ENCODE results near the gene CNKSR3. TPM values are rescaled to one million over a fixed set of nuclear protein-coding genes. Genes with fewer than 3 reads are reported as not detected.
A peak's percentile ranks its signal among the peaks of the same experiment; 100 is the strongest.
"Not testable (repeated sequence)": the region's sequence is repeated elsewhere in the genome, so short reads cannot be mapped to it uniquely, and the experiment has no call there.

CNKSR3 gene
- total and polyA plus RNA-seq, 4 experiments from 2014 or later: not detected

- H3K4me1 Mint-ChIP-seq: peaks cover 0 to 3% (median 0%) of the 10 kb centered on the region in 4 donors
- intact Hi-C loops (cut with micrococcal nuclease): no loop called here
- H3K4me3 Mint-ChIP-seq: no peak overlapping the region
- DNase-seq: no peak
- H3K27ac Mint-ChIP-seq: no peak overlapping the region
- Histone ChIP-seq H3K4me1 (ENCODE audit: insufficient read depth, low read length) (no peaks in the 10 kb centered on the region), H3K27me3 (ENCODE audit: insufficient read depth, low read length) (no peaks in the 10 kb centered on the region), H3K36me3 (ENCODE audit: insufficient read depth, low read length) (no peaks in the 10 kb centered on the region), H3K27ac (ENCODE audit: low read depth, low read length) (no peak overlapping the region), H3K4me3 (ENCODE audit: low read length in 2 of 2) (no peak overlapping the region), H3K9me3 (ENCODE audit: control insufficient read depth in 1 of 2, low read length in 2 of 2) (no peaks in the 10 kb centered on the region)
- no peaks in the 10 kb centered on the region for H3K27me3 Mint-ChIP-seq
- ChIA-PET POLR2A (ENCODE audit: partially characterized antibody) (no interaction called here), CTCF (ENCODE audit: partially characterized antibody) (no interaction called here)
- peaks cover 0 to 3% (median 0%) of the 10 kb centered on the region in 8 donors for H3K9me3 Mint-ChIP-seq
- no peaks in the 10 kb centered on the region for H3K36me3 Mint-ChIP-seq
Measured at GRCh38 chr6:154526996-154527395, 16.5 kb upstream of the CNKSR3 start.

GRCh38 chr6:154522576-154522975 is 12.1 kb upstream of the CNKSR3 start:
- H3K36me3 ChIP-seq (ENCODE audit: insufficient read depth, low read length): no peaks in the 10 kb centered on the region
- Mint-ChIP-seq H3K27ac (no peak overlapping the region), H3K36me3 (no peaks in the 10 kb centered on the region), H3K9me3 (no peaks in the 10 kb centered on the region), H3K4me1 (peaks cover 0 to 3% (median 0%) of the 10 kb centered on the region in 4 donors), H3K4me3 (no peak overlapping the region), H3K27me3 (peaks cover 0 to 5% of the 10 kb centered on the region in 2 donors)
- H3K4me3 ChIP-seq (ENCODE audit: low read length in 2 of 2): no peak overlapping the region
- CTCF ChIA-PET (ENCODE audit: partially characterized antibody): no interaction called here
- POLR2A ChIA-PET (ENCODE audit: partially characterized antibody): no interaction called here
- H3K27me3 ChIP-seq (ENCODE audit: insufficient read depth, low read length): no peaks in the 10 kb centered on the region
- no peak overlapping the region for H3K27ac ChIP-seq (ENCODE audit: low read depth, low read length)
- no peak for DNase-seq
- no peaks in the 10 kb centered on the region for H3K4me1 ChIP-seq (ENCODE audit: insufficient read depth, low read length)
- H3K9me3 ChIP-seq (ENCODE audit: control insufficient read depth in 1 of 2, low read length in 2 of 2): no peaks in the 10 kb centered on the region
- intact Hi-C loops (cut with micrococcal nuclease): no loop called here

GRCh38 chr6:154521412-154521811 is 10.9 kb upstream of the CNKSR3 start:
- no peak for DNase-seq
- Mint-ChIP-seq H3K27ac (no peak overlapping the region), H3K27me3 (peaks cover 2 to 5% of the 10 kb centered on the region in 2 donors), H3K9me3 (no peaks in the 10 kb centered on the region), H3K4me3 (no peak overlapping the region), H3K36me3 (no peaks in the 10 kb centered on the region), H3K4me1 (no peaks in the 10 kb centered on the region)
- ChIA-PET CTCF (ENCODE audit: partially characterized antibody) (interaction anchor here (0.8 kb wide), 1 partner anchor 44 kb away, joined by 3 read pairs; no protein-coding TSS in a partner anchor), POLR2A (ENCODE audit: partially characterized antibody) (no interaction called here)
- Histone ChIP-seq H3K4me3 (ENCODE audit: low read length in 2 of 2) (no peak overlapping the region), H3K27ac (ENCODE audit: low read depth, low read length) (no peak overlapping the region), H3K9me3 (ENCODE audit: control insufficient read depth in 1 of 2, low read length in 2 of 2) (no peaks in the 10 kb centered on the region), H3K36me3 (ENCODE audit: insufficient read depth, low read length) (no peaks in the 10 kb centered on the region), H3K4me1 (ENCODE audit: insufficient read depth, low read length) (no peaks in the 10 kb centered on the region), H3K27me3 (ENCODE audit: insufficient read depth, low read length) (no peaks in the 10 kb centered on the region)
- intact Hi-C loops (cut with micrococcal nuclease): no loop called here

- no peaks in the 10 kb centered on the region for H3K27me3 ChIP-seq (ENCODE audit: insufficient read depth, low read length)
- no peak overlapping the region for H3K27ac ChIP-seq (ENCODE audit: low read depth, low read length)
- no peaks in the 10 kb centered on the region for H3K9me3 ChIP-seq (ENCODE audit: control insufficient read depth in 1 of 2, low read length in 2 of 2)
- no peaks in the 10 kb centered on the region for H3K4me1 ChIP-seq (ENCODE audit: insufficient read depth, low read length)
- H3K36me3 Mint-ChIP-seq: no peaks in the 10 kb centered on the region
- CTCF ChIA-PET (ENCODE audit: partially characterized antibody): interaction anchor here (0.8 kb wide), 1 partner anchor 43 kb away, joined by 3 read pairs; no protein-coding TSS in a partner anchor
- no peaks in the 10 kb centered on the region for H3K4me1 Mint-ChIP-seq
- no peak overlapping the region for H3K4me3 ChIP-seq (ENCODE audit: low read length in 2 of 2)
- intact Hi-C loops (cut with micrococcal nuclease): no loop called here
- peaks cover 5 to 7% of the 10 kb centered on the region in 2 donors for H3K27me3 Mint-ChIP-seq
- no peaks in the 10 kb centered on the region for H3K9me3 Mint-ChIP-seq
- no peaks in the 10 kb centered on the region for H3K36me3 ChIP-seq (ENCODE audit: insufficient read depth, low read length)
- no peak overlapping the region for H3K27ac Mint-ChIP-seq
- POLR2A ChIA-PET (ENCODE audit: partially characterized antibody): no interaction called here
- no peak for DNase-seq
- H3K4me3 Mint-ChIP-seq: no peak overlapping the region
Measured at GRCh38 chr6:154520280-154520679, 9.8 kb upstream of the CNKSR3 start.

- Mint-ChIP-seq H3K4me3 (no peak overlapping the region), H3K9me3 (no peaks in the 10 kb centered on the region), H3K36me3 (no peaks in the 10 kb centered on the region), H3K27me3 (peaks cover 6 to 13% of the 10 kb centered on the region in 2 donors), H3K27ac (no peak overlapping the region), H3K4me1 (no peaks in the 10 kb centered on the region)
- H3K4me3 ChIP-seq (ENCODE audit: low read length in 2 of 2): no peak overlapping the region
- H3K4me1 ChIP-seq (ENCODE audit: insufficient read depth, low read length): no peaks in the 10 kb centered on the region
- no peaks in the 10 kb centered on the region for H3K27me3 ChIP-seq (ENCODE audit: insufficient read depth, low read length)
- CTCF ChIA-PET (ENCODE audit: partially characterized antibody): no interaction called here
- no peaks in the 10 kb centered on the region for H3K36me3 ChIP-seq (ENCODE audit: insufficient read depth, low read length)
- H3K27ac ChIP-seq (ENCODE audit: low read depth, low read length): no peak overlapping the region
- no peaks in the 10 kb centered on the region for H3K9me3 ChIP-seq (ENCODE audit: control insufficient read depth in 1 of 2, low read length in 2 of 2)
- POLR2A ChIA-PET (ENCODE audit: partially characterized antibody): no interaction called here
- no peak for DNase-seq
- intact Hi-C loops (cut with micrococcal nuclease): no loop called here
Measured at GRCh38 chr6:154518396-154518795, 7.9 kb upstream of the CNKSR3 start.

- DNase-seq: no peak
- ChIA-PET CTCF (ENCODE audit: partially characterized antibody) (no interaction called here), POLR2A (ENCODE audit: partially characterized antibody) (no interaction called here)
- H3K27me3 ChIP-seq (ENCODE audit: insufficient read depth, low read length): no peaks in the 10 kb centered on the region
- no peaks in the 10 kb centered on the region for H3K9me3 ChIP-seq (ENCODE audit: control insufficient read depth in 1 of 2, low read length in 2 of 2)
- Mint-ChIP-seq H3K4me3 (no peak overlapping the region), H3K27ac (peak overlapping the region in 1 of 7 donors; percentile 48), H3K27me3 (peaks cover 19 to 24% of the 10 kb centered on the region in 2 donors), H3K9me3 (no peaks in the 10 kb centered on the region), H3K4me1 (peaks cover 3 to 5% (median 4%) of the 10 kb centered on the region in 4 donors), H3K36me3 (no peaks in the 10 kb centered on the region)
- H3K27ac ChIP-seq (ENCODE audit: low read depth, low read length): no peak overlapping the region
- no peak overlapping the region for H3K4me3 ChIP-seq (ENCODE audit: low read length in 2 of 2)
- intact Hi-C loops (cut with micrococcal nuclease): no loop called here
- H3K36me3 ChIP-seq (ENCODE audit: insufficient read depth, low read length): no peaks in the 10 kb centered on the region
- H3K4me1 ChIP-seq (ENCODE audit: insufficient read depth, low read length): no peaks in the 10 kb centered on the region
Measured at GRCh38 chr6:154516276-154516675, 5.8 kb upstream of the CNKSR3 start.

GRCh38 chr6:154515826-154516225 is 5.3 kb upstream of the CNKSR3 start:
- no peaks in the 10 kb centered on the region for H3K36me3 Mint-ChIP-seq
- peaks cover 21 to 25% of the 10 kb centered on the region in 2 donors for H3K27me3 Mint-ChIP-seq
- intact Hi-C loops (cut with micrococcal nuclease): no loop called here
- no peak overlapping the region for H3K4me3 Mint-ChIP-seq
- Histone ChIP-seq H3K9me3 (ENCODE audit: control insufficient read depth in 1 of 2, low read length in 2 of 2) (no peaks in the 10 kb centered on the region), H3K27ac (ENCODE audit: low read depth, low read length) (no peak overlapping the region), H3K36me3 (ENCODE audit: insufficient read depth, low read length) (no peaks in the 10 kb centered on the region), H3K4me3 (ENCODE audit: low read length in 2 of 2) (no peak overlapping the region), H3K27me3 (ENCODE audit: insufficient read depth, low read length) (no peaks in the 10 kb centered on the region), H3K4me1 (ENCODE audit: insufficient read depth, low read length) (no peaks in the 10 kb centered on the region)
- H3K9me3 Mint-ChIP-seq: no peaks in the 10 kb centered on the region
- POLR2A ChIA-PET (ENCODE audit: partially characterized antibody): no interaction called here
- peaks cover 3 to 5% (median 4%) of the 10 kb centered on the region in 4 donors for H3K4me1 Mint-ChIP-seq
- CTCF ChIA-PET (ENCODE audit: partially characterized antibody): no interaction called here
- DNase-seq: no peak
- peak overlapping the region in 1 of 7 donors; percentile 48 for H3K27ac Mint-ChIP-seq

- H3K27me3 ChIP-seq (ENCODE audit: insufficient read depth, low read length); H3K4me3 ChIP-seq (ENCODE audit: low read length in 2 of 2); H3K9me3 ChIP-seq (ENCODE audit: control insufficient read depth in 1 of 2, low read length in 2 of 2); DNase-seq; H3K36me3 ChIP-seq (ENCODE audit: insufficient read depth, low read length); H3K4me1 ChIP-seq (ENCODE audit: insufficient read depth, low read length); H3K4me1 Mint-ChIP-seq; intact Hi-C loops (cut with micrococcal nuclease); POLR2A ChIA-PET (ENCODE audit: partially characterized antibody); H3K27ac ChIP-seq (ENCODE audit: low read depth, low read length); H3K36me3 Mint-ChIP-seq; H3K9me3 Mint-ChIP-seq; H3K27ac Mint-ChIP-seq: not testable (repeated sequence)
- Mint-ChIP-seq H3K4me3 (peak overlapping the region in 1 of 8 donors; percentile 57), H3K27me3 (peaks cover 22 to 26% of the 10 kb centered on the region in 2 donors)
- CTCF ChIA-PET (ENCODE audit: partially characterized antibody): interaction anchor here (0.6 kb wide), 1 partner anchor 11 kb away, joined by 3 read pairs; no protein-coding TSS in a partner anchor
Measured at GRCh38 chr6:154515076-154515475, 4.6 kb upstream of the CNKSR3 start.
